Activated CD4-positive, alpha-beta T cell treated with anti-CD3 and anti-CD28 coated beads, Interleukin-10, Interleukin-2, amounts not matched to agents 100 ng/mL and 50 ng/mL, durations not matched to agents 16 hours and 8 hours (primary cell): ENCODE data around the gene GRK2.
"Not testable (repeated sequence)": the region's sequence is repeated elsewhere in the genome, so short reads cannot be mapped to it uniquely, and the experiment has no call there.

Experiments
- DNase-seq: peaks from one replicate; pipeline ENCODE4 v3.0.0-alpha.2; 2020

Gene GRK2

DNA sequence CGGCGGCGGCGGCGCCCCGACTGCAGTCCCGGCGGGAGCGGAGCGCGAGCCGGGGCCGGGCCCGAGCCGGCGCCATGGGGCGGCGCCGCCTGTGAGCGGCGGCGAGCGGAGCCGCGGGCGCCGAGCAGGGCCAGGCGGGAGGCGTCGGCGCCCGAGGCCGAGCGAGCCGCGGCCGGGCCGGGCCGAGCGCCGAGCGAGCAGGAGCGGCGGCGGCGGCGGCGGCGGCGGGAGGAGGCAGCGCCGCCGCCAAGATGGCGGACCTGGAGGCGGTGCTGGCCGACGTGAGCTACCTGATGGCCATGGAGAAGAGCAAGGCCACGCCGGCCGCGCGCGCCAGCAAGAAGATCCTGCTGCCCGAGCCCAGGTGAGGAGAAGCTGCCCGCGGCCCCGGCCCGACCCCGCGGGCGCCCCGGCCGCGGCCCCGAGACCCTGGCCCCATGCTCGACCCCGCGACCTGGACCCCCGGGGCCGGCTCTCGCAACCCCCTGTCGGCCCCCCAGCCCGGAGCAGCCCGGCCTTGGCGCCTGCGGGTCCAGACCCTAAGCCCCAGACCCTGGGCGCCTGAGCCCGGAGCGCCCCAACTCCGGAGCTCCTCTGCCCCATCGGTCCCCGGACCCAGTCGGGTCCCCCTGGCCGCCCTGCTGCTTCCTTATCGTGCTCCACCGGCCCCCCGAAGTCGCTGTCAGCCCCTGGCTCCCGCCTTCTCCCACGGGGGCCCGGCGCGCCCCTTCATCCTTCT, at the start of gene GRK2:
GRK2 (plus strand) TSS at position 25 of the 739 bp plus-strand sequence; CDS start at position 252, 227 bp downstream.
- peak; percentile 61 for DNase-seq

DNA sequence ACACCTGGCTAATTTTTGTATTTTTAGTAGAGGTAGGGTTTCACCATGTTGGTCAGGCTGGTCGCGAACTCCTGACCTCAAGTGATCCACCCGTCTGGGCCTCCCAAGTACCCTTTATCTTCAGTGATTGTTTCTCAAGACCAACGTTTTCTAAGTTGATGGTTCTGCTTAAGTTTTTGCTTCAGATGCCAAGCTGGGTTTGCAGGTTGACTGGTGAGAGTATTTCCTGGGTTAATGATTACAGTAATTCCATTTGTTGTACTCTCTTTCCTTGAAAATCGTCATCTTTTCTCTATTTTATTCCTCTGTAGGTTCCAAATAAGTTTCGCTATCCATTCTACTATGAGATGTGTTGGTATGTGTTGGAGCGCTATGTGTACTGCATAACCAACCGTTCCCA, 38.5 kb upstream of the GRK2 start:
- DNase-seq, result no peak

DNA sequence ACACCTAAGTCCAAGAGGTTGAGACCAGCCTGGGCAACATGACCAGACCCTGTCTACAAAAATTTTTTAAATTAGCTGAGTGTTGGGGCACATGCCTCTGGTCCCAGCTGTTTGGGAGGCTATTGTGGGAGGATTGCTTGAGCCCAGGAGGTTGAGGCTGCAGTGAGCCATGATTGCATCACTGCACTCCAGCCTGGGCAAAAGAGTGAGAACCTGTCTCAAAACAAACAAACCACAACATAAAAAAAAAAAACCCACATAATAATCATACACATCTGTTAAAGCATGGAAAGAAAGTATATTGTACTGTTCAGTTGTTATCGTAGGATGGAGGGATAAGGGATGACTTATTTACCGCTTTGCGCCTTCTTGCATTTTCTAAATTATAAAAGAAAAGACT, 35.9 kb upstream of the GRK2 start:
- DNase-seq, result no peak

- no peak for DNase-seq
These were observed 35.4 kb upstream of the GRK2 start for GRCh38 chr11:67230886-67231285.

DNA sequence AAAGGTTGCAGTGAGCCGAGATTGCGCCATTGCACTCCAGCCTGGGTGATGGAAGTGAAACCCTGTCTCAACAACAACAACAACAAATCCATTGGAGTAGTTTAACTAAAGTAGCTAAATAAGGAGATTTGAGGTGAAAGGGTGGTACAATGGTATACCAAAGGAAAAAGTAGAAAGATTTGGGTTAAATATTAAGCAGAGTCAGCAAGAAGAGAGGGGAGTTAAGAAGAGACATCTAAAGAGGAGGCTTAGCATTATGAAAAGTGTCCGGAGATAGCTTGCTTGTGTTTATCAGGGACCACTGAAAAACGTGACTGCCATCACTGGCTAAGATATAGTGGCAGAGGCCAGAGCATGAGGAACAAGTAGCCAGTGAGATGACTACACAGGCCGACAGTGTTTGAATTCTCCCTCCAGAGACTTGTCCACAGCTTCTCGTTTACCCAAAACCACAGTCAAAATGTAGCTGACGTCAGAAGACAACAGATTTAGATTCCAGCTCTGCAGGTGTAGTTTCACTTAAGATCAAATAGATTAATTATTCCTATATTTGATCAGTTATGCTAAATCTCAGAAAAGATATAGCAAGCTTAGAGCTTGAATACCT, 32.6 kb upstream of the GRK2 start:
- DNase-seq, result no peak

GRCh38 chr11:67234571-67234970, 31.7 kb upstream of the GRK2 start:
- DNase-seq, result not testable (repeated sequence)

GRCh38 chr11:67237574-67237973, 28.7 kb upstream of the GRK2 start:
- no peak for DNase-seq

DNA sequence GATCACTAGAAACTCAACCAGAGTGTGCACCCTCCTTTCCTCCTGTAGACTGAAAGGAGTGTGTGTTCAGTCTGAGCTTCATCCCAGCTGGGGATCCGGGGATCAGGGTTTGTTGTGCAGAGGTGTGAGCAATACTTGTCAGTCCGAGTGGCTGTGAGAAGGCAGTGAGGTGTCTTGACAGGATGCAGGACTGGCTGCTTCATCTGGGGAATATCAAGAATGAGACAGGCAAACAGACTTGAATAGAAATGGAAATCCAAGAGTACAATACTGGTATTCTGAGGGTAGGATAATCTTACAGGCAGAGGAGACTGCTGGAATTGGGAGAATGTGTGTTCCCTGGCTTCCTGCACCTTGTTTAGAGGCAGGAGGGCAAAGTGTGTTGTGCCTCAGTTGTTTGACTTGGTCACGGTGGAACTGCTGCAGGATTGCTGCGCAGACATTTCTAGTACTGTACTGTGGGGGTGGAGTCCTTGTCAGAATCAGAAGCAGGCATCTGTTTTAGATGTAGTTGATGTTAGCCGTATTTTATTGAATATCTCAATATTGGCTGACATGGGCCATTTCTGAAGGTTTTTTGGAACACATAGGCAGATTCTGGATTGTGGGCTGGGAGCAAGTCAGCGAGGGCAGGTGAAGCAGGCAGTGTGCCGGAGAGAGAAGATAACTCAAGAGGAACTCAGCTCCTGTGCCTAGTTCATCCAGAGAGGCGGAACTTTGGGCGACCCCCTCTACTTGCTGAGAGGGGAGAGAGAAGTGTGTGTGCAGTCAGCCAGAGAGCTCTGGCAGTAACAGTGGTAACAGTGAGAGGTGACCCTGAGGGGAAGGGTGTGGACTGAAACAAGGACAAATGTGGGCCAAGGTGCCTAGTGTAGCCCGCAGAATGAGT, 27.1 kb upstream of the GRK2 start:
- no peak for DNase-seq

GRCh38 chr11:67239783-67240575, 26.3 kb upstream of the GRK2 start:
- DNase-seq, result peak; percentile 99

GRCh38 chr11:67240576-67241389, 25.5 kb upstream of the GRK2 start:
- DNase-seq, result peak; percentile 94

DNA sequence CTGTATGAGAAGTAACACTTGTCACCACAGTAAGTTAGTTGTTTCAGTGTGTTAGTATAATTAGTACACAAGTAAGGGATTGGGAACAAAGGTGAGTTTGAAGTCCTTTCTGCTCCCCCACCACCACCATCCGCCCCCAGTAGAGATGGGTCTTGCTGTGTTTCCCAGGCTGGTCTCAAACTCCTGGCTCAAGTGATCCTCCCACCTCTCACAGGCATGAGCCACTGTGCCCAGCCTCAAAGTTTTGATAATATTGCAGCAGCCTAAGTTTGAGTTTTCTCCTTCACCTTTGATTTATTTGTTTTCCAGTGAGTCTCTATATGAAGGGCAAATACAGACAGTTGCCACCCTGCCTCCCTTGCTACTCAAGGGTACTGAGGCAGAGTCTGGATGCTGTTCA, 23.7 kb upstream of the GRK2 start:
- DNase-seq, result no peak

GRCh38 chr11:67243051-67243450, 23.2 kb upstream of the GRK2 start:
- DNase-seq, result no peak

- no peak for DNase-seq
These were observed 21.2 kb upstream of the GRK2 start for GRCh38 chr11:67245046-67245445.

- DNase-seq, result no peak
These were observed 18.2 kb upstream of the GRK2 start for GRCh38 chr11:67247946-67248550.

- DNase-seq, result no peak
These were observed 17.6 kb upstream of the GRK2 start for GRCh38 chr11:67248653-67249052.

DNA sequence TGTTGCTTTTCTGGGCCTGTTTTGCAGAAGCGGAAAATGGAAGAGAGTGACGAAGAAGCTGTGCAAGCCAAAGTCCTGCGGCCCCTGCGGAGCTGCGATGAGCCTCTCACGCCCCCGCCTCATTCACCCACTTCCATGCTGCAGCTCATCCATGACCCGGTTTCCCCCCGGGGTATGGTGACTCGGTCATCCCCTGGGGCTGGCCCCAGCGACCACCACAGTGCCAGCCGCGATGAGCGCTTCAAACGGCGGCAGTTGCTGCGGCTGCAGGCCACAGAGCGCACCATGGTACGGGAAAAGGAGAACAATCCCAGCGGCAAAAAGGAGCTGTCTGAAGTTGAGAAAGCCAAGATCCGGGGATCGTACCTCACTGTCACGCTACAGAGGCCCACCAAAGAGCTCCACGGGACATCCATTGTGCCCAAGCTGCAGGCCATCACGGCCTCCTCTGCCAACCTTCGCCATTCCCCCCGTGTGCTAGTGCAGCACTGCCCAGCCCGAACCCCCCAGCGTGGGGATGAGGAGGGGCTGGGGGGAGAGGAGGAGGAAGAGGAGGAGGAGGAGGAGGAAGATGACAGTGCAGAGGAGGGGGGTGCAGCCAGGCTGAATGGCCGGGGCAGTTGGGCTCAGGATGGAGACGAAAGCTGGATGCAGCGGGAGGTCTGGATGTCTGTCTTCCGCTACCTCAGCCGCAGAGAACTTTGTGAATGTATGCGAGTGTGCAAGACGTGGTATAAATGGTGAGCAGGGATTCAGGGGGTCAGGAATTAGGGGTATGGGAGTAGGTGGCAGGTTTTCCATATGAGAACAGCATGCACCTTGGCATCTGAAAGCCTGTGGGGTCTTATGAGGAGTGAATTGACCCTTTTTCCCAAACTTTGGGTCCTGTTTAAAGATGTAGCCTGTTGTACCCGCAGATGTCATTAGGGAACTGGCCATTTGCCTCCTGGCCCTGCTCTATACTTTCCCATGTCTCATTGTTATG, 15.9 kb upstream of the GRK2 start:
- DNase-seq, result no peak

DNA sequence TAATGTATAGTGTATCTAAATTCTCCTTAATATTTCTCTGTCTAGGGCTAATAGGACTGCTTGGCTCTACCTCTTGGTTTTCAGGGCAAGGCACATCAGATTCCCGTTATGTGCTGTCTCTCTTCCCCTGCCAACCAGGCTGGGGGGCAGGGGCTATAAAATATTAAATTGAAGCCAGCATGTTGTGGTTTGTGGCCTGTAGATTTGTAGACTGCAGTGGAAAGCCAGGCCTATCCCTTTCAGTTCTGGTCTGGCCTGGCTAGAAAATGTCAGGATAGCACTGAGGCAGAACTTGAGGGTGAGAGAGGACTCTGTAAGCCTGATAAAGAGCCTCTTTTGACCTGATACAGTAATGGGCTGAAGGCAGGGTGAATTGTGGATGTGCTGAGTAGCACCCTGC, 14.4 kb upstream of the GRK2 start:
- no peak for DNase-seq

DNA sequence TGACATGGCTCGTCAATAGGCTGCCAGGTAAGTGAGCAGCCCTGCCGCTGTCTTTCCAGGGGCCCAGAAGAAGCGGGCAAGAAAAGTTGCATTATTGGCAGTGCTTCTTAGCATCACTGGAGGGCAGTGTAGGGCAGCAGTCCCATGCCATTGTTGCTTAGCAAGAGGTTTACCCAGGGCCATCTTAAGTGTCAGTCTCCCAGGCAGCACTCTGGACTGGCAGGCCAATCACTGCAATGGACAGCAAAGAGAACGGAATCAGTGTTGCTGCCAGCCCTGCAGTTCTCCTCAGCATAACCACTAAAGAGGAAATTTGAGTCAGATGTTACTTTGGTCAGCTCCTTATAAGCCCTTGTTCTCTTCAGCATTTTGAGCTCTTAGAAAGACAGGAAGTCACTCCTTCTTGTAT, 13.4 kb upstream of the GRK2 start:
- DNase-seq, result peak; percentile 42

- no peak for DNase-seq
These were observed 12.2 kb upstream of the GRK2 start for GRCh38 chr11:67253872-67254624.
